Measurements from ENCODE around the gene ARHGAP15.

The ARHGAP15 gene

GRCh38 chr2:143152219-143152618, 23.0 kb downstream of the ARHGAP15 start:
- Histone ChIP-seq H2AFZ (ENCODE audit: low read length) (no peak overlapping the region), H3K27me3 (ENCODE audit: insufficient read depth, low read length) (no peaks in the 10 kb centered on the region), H3K9ac (ENCODE audit: low read length) (no peak overlapping the region; the same call in 1 of the 2 replicates), H3K4me2 (ENCODE audit: low read length) (peak overlapping the region; percentile 40), H3K9me2 (ENCODE audit: low read depth, low read length) (no peaks in the 10 kb centered on the region), H3K9me3 (ENCODE audit: low read length) (no peaks in the 10 kb centered on the region), H3K36me3 (ENCODE audit: insufficient read depth, low read length) (peaks cover 18% of the 10 kb centered on the region; the same call in 1 of the 2 replicates), H3K27ac (ENCODE audit: low read depth, low read length, poor library complexity, severe bottlenecking) (peak overlapping the region; percentile 74), H4K20me1 (ENCODE audit: insufficient read depth, low read length) (no peaks in the 10 kb centered on the region), H3K79me2 (ENCODE audit: insufficient read depth, low read length) (peaks cover 89% of the 10 kb centered on the region), H3F3A (ENCODE audit: insufficient read depth, low read length) (no peaks in the 10 kb centered on the region; the same call in 1 of the 2 replicates), H3K4me3 (ENCODE audit: low read depth, low read length, poor library complexity, severe bottlenecking) (no peak overlapping the region), H3K4me1 (ENCODE audit: insufficient read depth, low read length, severe bottlenecking) (peaks cover 99% of the 10 kb centered on the region)
- TF ChIP-seq CTCF (IDR thresholded peaks at IDR 0.05; ENCODE audit: low read length) (no peak), EZH2 (IDR thresholded peaks at IDR 0.05; ENCODE audit: borderline replicate concordance, low read length) (no peak)

- Histone ChIP-seq H3K9me3 (ENCODE audit: low read length) (no peaks in the 10 kb centered on the region), H3K4me3 (ENCODE audit: low read depth, low read length, poor library complexity, severe bottlenecking) (no peak overlapping the region), H3F3A (ENCODE audit: insufficient read depth, low read length) (no peaks in the 10 kb centered on the region; the same call in 1 of the 2 replicates), H3K4me2 (ENCODE audit: low read length) (peak overlapping the region; percentile 40), H2AFZ (ENCODE audit: low read length) (no peak overlapping the region), H4K20me1 (ENCODE audit: insufficient read depth, low read length) (no peaks in the 10 kb centered on the region), H3K36me3 (ENCODE audit: insufficient read depth, low read length) (peaks cover 20% of the 10 kb centered on the region; the same call in 1 of the 2 replicates), H3K9me2 (ENCODE audit: low read depth, low read length) (no peaks in the 10 kb centered on the region), H3K4me1 (ENCODE audit: insufficient read depth, low read length, severe bottlenecking) (peaks cover 99% of the 10 kb centered on the region), H3K27me3 (ENCODE audit: insufficient read depth, low read length) (no peaks in the 10 kb centered on the region), H3K9ac (ENCODE audit: low read length) (no peak overlapping the region; the same call in 1 of the 2 replicates), H3K27ac (ENCODE audit: low read depth, low read length, poor library complexity, severe bottlenecking) (peak overlapping the region; percentile 74), H3K79me2 (ENCODE audit: insufficient read depth, low read length) (peaks cover 88% of the 10 kb centered on the region)
- TF ChIP-seq CTCF (IDR thresholded peaks at IDR 0.05; ENCODE audit: low read length) (no peak), EZH2 (IDR thresholded peaks at IDR 0.05; ENCODE audit: borderline replicate concordance, low read length) (no peak)
These were observed 23.4 kb downstream of the ARHGAP15 start for GRCh38 chr2:143152637-143153036.

- Histone ChIP-seq H3K27ac (ENCODE audit: low read depth, low read length, poor library complexity, severe bottlenecking) (peak overlapping the region; percentile 78), H3K9me2 (ENCODE audit: low read depth, low read length) (no peaks in the 10 kb centered on the region), H3K36me3 (ENCODE audit: insufficient read depth, low read length) (peaks cover 20% of the 10 kb centered on the region; the same call in 1 of the 2 replicates), H2AFZ (ENCODE audit: low read length) (no peak overlapping the region), H3K79me2 (ENCODE audit: insufficient read depth, low read length) (peaks cover 77% of the 10 kb centered on the region), H3K9me3 (ENCODE audit: low read length) (no peaks in the 10 kb centered on the region), H3K4me2 (ENCODE audit: low read length) (no peak overlapping the region), H4K20me1 (ENCODE audit: insufficient read depth, low read length) (no peaks in the 10 kb centered on the region), H3K9ac (ENCODE audit: low read length) (no peak overlapping the region), H3K4me3 (ENCODE audit: low read depth, low read length, poor library complexity, severe bottlenecking) (no peak overlapping the region), H3K4me1 (ENCODE audit: insufficient read depth, low read length, severe bottlenecking) (peaks cover 99% of the 10 kb centered on the region), H3K27me3 (ENCODE audit: insufficient read depth, low read length) (no peaks in the 10 kb centered on the region), H3F3A (ENCODE audit: insufficient read depth, low read length) (no peaks in the 10 kb centered on the region; the same call in 1 of the 2 replicates)
- TF ChIP-seq EZH2 (IDR thresholded peaks at IDR 0.05; ENCODE audit: borderline replicate concordance, low read length), result no peak
- no peak for TF ChIP-seq CTCF (IDR thresholded peaks at IDR 0.05; ENCODE audit: low read length)
These were observed 26.4 kb downstream of the ARHGAP15 start for GRCh38 chr2:143155661-143156060.
